RPMI7951 (cell line): ENCODE measurements around the gene LMAN2L. TPM values are rescaled to one million over a fixed set of nuclear protein-coding genes. Genes with fewer than 3 reads are reported as not detected.
A peak's percentile ranks its signal among the peaks of the same experiment; 100 is the strongest.

ENCODE experiments used
- DNase-seq: peaks from one replicate; pipeline ENCODE4 v3.0.0-alpha.2; 2012; ENCODE audit warnings: low read depth
- total RNA-seq: library from RNA; depleted of rRNA; stranded (reverse); fragments of >200 nt; shearing (Covaris generic); gene quantifications from 2 replicates; pipeline ENCODE4 v1.2.3, GENCODE V29; 2014

The LMAN2L gene
- total RNA-seq, 1 experiment from 2014 or later: 37.8 TPM

DNA sequence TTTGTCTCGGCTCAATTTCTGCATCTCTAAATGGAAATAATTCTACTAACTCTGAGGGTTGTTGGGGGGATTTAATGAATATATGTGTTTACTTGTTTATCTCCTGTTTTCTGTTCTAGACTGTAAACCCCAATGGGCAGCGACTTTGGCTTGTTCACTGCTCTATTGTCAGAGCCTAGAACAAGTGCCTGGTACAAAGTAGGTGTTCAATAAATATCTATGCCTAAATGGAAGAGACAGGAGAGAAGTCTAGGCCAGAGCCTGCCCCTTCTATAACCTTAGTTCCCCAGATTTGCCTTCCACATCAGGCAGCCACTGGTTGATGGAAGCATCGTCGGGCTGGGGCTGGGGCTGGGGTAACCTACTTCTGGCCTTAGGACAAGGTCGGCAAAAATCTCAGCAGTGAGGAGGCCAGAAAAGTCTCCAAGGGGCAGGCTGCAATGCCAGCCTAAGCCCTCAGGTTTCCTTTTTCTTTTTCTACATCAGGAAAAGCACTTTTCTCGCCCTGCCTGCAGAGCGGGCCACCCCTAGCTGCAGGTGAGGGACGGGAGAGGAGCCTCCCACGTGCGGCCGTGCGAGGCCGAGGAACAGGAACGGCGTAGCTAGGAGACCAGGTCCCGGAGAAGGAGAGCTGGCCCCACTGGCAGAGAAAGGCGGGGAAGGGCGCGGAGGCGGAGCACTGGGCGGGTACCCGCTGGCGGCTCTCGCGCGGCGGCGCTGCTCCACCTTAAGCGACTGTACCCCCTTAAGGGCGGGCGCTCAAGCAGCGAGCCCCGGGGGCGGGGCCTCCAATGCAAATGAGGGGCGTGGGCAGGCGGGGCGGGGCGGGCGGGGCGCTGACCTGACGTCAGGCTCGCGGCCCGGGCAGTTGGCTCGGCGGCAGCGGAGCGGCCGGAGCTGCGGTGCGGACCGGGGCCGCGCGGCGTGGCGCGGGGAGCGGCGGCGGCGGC, 20.4 kb upstream of the LMAN2L start, which contains the start of gene CNNM4:
Gene CNNM4 (plus strand): TSS at position 867 of the 950 bp plus-strand sequence. CDS start 98 bp downstream, outside the sequence.
- peak; percentile 93 for DNase-seq

DNA sequence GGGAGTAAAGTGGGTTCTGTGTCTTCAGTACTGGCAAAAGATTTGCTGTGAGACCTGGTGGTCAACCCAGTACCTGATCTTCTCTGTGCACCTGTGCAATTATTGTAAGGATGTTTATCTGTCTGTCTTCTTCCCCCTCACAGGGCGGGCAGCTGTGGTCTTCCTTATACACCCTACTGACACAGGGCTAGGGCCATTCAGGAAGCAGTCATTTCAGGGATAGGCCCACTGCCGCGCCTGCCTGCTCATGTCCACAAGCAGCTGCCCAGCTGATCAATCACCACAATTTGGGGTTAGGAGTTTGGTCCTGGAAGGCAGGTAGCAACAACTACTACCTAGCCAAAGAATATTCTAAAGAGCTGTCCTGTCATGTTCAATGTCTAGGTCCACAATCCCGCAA, 19.7 kb upstream of the LMAN2L start:
- no peak for DNase-seq

DNA sequence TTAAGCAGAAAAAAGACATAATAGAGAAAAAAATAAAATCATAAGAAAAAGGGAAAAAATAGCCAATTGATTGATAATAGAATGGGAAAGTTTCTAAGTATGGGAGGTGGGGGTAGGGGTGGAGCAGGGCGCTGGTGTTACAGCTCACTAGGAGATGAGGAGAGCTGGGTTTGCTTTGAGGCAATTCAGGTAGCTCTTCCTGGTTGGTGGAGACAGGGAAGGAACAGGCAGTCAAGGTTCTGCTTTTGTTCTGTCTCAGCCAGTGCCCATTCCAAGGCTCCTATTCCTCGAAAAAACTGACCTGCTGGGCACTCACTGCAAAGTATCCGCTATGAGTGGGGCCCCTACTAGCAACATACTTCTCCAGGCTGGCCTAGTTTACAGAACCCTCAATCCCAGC, 19.1 kb upstream of the LMAN2L start:
- DNase-seq: no peak

DNA sequence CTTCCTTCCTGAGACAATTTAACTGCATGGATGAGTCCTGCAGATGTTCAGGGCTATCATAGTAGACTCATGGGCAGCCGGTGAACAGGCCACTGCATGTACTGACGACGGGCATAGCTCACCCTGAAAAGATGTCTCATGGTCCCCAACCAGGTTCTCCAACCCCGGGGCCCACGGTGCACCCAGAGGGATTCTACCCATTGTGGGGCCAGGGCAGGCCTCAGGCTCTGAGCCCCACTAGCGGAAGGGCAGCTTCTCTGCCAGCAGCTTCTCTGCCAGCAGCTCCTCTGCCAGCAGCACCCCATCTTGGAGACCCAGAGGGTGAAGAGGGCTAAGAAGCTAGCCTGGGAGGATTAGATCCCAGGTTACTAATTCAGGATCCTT, 17.6 kb upstream of the LMAN2L start:
- no peak for DNase-seq

DNA sequence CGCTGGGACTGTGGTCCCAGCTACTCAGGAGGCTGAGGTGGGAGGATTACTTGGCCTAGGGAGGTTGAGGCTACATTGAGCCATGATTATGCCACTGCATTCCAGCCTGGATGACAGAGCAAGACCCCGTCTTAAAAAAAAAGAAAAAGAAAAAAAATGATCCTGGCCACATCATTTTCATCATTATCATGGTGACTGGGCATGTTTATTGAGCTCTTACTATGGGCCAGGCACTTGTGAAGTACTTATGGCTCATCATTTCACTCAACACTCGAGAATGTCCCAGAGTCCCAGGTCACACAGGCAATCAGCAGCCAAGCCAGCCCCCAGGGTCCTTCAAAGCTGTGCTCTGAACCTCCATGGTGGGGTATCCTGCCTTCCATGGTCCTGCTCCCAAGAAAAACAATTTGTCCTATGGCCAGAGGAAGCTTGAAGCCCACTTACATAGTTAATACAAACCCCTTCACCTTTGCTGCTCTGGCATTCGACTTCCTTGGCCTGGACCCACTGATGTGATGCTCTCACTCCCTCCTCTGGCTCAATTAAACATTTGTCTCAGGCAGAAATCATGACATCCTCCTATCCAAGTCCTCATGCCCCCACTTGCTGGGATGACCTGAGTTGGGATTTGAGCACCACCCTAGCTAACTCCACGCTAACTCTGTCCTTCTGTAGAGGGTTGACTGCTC, 17.1 kb upstream of the LMAN2L start:
- no peak for DNase-seq

DNA sequence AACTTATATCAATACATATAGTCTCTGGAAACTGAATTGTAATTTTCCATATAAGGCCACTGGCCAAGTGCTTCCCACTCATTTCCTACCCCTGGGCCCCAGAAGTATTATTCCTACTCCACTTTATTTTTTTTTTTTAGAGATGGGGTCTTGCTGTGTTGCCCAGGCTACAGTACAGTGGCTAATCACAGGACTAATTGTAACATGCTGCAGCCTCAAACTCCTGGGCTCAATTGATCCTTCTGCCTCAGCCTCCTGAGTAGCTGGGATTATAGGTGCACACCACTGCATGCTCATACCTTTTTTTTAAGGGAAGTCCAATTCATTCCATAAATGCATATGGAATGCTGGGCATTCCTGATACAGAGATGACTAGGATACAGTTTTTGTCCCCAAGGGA, 14.5 kb upstream of the LMAN2L start:
- DNase-seq: no peak

DNA sequence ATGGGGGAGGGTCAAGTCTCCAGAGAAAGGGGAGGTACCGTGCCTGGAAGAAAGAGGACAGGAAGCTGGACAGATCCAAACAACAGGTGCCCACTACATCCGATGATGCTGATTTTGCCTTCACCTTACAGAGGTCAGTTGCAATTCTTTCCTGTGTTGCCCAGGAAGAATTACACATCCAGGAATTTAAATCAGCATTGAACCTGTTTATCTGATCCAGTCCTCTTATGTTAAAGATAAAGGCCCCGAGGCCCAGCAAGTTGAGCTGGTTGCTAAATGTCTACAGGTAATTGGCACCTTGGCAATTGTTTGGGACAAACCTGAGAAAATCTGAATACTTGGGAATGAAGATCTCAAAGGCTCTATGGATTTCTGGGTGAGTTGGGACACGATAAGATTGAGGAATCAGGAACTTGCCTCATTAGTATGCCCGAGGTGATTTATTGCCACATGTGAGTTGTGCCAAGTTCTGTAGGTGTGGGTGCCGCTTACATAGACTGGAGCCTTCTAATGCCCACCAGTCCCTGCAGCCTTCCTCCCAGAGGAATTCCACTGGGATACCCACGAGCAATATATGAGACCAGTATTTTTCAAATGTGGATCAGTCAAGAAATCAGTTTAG, 13.9 kb upstream of the LMAN2L start:
- DNase-seq: no peak

DNA sequence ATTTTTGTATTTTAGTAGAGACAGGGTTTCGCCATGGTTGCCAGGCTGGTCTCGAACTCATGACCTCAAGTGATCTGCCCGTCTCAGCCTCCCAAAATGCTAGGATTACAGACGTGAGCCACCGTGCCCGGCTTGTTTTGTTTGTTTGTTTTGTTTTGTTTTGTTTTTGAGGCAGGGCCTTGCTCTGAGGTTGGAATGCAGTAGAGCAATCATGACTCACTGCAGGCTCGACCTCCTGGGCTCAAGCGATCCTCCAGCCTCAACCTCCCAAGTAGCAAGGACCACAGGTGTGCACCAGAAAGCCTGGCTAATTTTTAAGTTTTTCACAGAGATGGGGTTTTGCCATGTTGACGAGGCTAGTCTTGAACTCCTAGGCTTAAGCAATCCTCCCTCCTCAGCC, 11.9 kb upstream of the LMAN2L start:
- no peak for DNase-seq

DNA sequence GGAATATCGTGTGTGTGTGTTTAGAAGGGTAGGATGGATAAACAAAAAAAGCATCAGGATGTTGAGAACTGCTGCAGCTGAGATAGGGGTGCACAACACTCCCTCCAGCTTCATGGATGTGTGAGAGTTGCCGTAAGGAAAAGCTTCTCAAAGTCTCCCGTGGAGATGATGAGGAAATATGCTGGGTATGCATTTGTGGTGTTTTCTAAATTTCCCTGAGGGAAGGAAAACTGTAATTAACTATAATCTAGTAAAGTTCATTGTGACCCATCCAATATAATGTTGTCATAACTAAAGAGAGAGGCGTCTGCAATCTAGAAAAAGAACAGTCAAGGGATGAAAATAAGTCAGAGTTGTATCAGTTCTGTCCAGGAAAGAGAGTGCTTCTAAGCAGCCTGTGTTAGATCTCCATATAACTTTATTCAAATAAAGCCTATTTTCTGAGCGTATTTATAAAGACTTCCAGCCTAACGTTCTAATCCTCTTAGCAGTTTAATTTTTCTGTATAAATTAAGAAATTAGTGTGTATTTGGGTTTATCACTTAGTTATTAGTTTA, 7.3 kb upstream of the LMAN2L start:
- peak; percentile 15 for DNase-seq

DNA sequence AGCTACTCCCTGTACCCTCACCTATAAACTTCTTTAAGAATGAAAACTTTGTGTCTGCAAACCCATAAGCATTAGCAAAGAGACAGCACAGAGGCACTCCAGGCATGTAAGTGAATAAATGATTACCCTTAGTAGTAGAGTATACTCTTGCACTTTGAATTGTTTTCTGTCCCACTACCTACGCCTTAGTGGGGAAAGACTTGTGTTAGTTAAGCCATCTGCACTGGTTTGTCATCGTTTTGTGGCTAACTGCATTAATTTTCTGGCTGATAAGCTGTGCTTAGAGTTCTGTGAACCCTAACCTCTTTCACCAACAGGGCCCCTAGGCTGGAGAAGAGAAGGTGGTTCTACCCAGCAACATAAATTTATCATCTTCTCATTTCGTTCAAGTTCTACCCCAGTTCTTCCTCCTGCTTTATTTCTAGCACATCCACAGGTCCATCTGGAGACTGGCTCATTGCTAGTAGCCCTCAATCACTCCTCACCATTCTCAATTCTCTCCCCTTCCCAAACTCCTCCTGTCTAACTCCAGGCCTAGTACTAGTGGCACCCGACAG, 710 bp downstream of the LMAN2L start:
- DNase-seq: no peak

DNA sequence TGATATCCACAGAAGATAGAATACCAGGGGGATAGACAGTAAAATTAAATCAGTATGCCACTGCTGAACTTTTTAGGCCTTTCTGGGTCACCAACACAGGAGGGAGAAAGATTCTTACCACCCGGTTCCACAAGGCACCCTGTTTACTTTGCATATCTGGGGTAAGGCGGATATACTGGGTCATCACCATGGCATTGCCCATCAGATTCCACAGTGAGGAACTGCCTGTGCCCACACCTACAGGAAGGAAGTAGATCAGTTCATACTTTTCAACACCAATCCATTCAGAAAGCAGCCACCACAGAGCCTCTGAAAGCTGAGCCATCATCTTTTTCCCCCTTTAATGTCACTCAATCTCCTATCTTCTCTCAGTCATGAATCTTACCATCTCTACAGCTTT, 2.0 kb downstream of the LMAN2L start:
- no peak for DNase-seq

DNA sequence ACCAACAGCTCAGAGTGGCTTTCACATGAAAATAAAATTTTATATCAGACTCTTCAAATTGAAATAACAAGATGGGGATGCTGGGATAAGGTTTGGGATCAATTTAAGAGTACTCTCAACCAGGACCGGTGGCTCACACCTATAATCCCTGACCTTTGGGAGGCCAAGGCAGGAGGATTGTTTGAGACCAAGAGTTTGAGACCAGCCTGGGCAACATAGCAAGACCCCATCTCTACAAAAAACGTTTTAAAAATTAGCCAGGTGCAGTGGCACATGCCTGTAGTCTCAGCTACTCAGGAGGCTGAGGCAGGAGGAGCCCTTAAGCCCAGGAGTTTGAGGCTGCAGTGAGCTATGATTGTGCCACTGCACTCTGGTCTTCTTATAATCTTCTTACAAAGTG, 2.6 kb downstream of the LMAN2L start:
- DNase-seq: no peak

DNA sequence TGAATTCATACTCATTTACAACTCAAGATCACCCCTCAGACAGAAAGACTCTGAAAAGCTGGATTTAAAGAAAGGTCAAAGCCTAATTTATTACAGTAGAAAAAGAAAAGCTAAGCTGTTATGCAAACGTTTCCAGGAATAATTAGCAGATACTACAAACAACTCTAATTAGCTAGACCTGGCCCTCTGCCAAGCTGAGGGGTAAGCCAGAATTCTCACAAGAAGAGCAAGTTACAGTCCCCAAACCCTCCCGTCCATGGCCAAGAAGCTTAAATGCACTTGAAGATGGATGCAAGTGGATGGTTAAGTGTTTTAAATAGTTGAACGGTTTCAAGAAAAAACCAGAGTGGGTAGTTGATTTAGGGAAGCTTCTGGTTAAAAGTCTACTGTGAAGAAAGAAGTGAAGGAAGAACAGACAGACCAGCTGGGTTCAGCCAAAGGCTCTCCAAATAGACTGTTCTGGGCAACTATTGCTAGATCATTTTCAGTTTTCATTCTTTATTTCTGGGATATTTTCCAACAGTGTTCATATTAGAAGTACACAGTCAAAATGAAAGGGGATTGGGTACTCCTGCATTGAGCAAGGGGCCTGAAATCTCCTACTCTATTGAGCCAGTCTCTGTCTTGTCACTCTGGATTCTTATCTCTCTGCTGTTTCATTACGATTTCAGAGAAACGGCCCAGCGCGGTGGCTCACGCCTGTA, 4.8 kb downstream of the LMAN2L start:
- DNase-seq: no peak

DNA sequence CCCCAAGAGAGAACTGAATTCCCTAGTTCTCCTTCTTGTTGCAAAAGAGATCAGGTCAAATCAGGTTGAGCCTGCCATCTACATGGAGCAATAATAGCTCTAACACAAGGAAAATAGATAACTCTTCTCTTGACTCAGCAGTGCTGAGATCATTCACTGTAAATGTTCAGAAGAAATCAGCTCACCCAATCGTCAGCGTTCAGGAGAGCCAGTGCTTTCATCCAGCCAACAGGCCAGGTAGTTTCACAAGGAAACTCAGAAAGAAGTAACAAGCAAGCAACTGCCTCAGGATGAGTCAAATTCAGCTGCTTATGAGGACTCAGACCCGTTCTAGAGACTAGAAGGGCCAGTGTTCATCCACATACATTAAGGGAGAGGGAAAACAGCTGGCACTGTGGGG, 5.9 kb downstream of the LMAN2L start:
- no peak for DNase-seq

DNA sequence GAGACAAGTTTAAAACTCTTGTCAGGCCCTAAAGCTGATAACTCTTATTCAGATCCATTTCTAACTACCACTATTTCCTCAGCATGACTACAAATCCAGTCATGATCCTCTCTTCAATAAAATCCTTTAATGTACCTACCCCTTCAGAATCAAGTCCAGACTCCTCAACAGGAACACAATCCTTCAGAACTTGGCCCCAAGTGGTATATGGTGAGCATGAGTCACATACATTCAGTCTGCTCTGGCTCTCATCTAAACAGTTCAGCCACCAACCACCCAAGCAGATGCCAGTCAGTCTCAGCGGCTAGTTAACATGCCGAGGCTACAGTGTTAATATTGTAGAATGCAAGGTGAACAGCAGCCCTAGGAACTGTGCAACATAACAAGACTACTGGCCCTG, 9.7 kb downstream of the LMAN2L start:
- peak; percentile 11 for DNase-seq

DNA sequence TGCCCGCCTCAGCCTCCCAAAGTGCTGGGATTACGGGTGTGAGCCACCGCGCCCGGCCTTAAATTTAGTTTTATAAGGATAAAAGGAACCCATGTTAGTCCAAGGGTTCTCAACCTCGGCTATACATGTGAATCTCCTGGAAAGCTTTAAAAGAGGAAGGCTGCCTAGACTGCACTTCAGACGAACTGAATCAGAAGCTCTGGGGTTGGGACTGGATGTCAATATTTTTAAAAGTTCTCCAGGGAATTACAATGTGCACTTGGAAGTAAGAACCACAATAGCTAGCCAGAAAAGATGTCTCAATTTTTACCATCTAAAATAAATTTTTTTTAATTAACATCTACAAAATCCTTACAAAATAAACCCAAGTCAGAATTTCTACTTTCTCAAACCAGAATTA, 10.1 kb downstream of the LMAN2L start:
- no peak for DNase-seq

DNA sequence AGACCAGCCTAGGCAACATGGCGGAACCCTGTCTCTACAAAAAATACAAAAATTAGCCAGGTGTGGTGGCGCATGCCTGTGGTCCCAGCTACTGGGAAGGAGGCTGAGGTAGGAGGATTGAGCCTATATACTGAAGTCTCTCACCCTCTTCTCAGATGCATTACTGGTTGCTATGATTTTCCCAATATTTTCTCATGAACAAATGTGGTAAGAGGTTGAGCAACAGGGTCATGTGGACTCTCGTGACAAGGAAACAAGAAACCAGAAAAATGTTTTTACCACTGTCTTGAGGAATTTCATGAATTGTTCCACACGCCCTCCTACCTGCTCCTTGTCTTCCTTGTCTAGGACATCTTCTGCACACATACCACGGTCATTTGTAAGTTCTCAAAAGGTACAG, 12.4 kb downstream of the LMAN2L start:
- no peak for DNase-seq

DNA sequence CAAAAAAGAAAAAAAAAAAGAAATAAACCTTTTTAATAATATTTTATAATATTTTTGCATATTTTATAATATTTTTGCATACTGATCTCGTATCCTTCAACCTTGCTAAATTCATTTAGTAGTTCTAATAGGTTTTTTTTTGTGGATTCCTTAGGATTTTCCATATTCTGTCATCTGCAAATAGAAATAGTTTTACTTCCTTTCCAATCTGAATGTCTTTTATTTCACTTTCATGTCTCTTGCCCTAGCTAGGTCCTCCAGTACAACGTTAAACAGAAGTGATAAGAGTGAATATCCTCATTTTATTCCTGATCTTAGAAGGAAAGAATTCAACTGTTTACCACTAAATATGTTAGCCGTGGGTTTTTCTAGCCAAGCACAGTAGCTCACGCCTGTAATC, 13.7 kb downstream of the LMAN2L start:
- no peak for DNase-seq

DNA sequence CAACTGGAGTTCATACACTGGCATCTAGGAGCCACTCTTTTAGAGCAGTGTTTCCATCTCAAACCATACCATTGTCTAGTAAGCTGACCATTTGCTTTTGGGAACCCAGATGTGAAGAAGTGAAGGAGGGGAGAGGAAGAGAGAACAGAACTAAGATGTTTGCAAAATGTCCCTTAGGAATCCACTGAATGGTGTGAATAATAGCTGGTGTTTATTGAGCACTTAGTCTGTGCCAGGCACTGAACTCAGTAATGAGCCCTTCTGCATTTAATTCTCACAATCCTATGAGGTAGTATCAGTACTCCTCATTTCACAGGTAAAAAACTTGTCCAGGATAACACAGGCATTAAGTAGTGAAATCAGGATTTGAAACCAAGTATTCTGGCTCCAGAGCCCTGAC, 23.5 kb downstream of the LMAN2L start:
- DNase-seq: no peak

DNA sequence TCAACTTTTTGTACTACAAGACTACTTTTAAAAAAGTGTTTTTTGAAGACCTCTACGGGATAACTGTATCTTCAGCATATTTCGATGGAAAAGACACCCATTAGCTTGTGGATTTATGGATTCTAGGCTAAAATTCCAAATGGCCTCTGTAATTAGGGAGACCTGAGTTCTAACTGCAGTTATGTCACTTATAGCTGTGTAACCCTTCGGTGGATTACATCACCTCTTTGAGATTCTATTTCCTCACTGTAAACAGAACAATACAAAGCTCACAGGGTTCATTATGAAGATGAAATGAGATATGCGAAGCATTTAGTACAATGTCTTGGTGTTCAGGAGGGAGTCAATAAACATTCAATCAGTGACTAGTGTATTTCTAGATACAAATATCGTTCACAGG, 24.2 kb downstream of the LMAN2L start:
- no peak for DNase-seq

DNA sequence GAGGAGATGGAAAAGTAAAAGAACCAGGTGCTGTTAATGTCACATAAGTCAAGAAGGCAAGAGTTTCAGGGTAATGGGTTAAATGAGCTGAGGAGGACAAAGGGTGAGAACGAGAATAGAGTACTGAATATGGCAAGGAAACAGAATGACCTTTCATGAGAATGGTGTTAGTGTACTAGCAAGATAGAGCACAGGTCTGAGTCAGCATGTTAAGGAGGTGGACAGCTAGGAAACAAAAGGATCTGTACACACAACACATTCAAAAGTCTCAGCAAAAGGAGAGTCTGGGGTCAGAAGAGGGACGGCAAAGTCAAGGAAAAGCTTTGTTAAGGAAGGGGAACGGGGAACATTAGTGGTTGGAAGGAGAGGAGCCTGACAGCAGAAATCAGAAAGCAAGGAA, 28.9 kb downstream of the LMAN2L start:
- DNase-seq: no peak
